A549 (cell line): ENCODE results near the gene AMACR. TPM values are rescaled to one million over a fixed set of nuclear protein-coding genes. Genes with fewer than 3 reads are reported as not detected.

ENCODE experiments used
- ATAC-seq, 2 experiments: fragments of 200-7000 bp in 1 of 2; fragments of >200 bp in 1 of 2; cut with Nextera tagmentation in 1 of 2; cut with Tn5 transposase in 1 of 2; 3 replicates each; pipeline versions ENCODE4 v1.8.0 to v1.9.1; 2018 to 2020; ENCODE audit warnings: mild to moderate bottlenecking in 1 of 2, moderate library complexity in 1 of 2
- CTCF ChIA-PET: fragments of 300-600 bp; sonication (Branson Sonifier 250); formaldehyde crosslinking; extraction: SDS; loops from one replicate; lab custom pipeline; 2021; ENCODE audit warnings: antibody characterized with exemption, inconsistent platforms; lab: Yijun Ruan, JAX
- POLR2A ChIA-PET: fragments of 350-600 bp; formaldehyde crosslinking; extraction: SDS; loops from one replicate; lab custom pipeline; 2021; ENCODE audit warnings: antibody characterized with exemption, inconsistent platforms; lab: Yijun Ruan, JAX
- DNase-seq, 2 experiments: peaks; one replicate each; pipeline versions ENCODE4 v3.0.0 to v3.0.0-alpha.2; 2011 to 2016; ENCODE audit warnings: low read depth in 1 of 2, low spot score in 1 of 2
- FAIRE-seq: peaks from 2 replicates; lab custom pipeline; 2011; peaks lifted over from hg19 to GRCh38; lab: Jason Lieb, UNC
- H3K27ac ChIP-seq, 2 experiments: fragments of >200 bp; sonication (Bioruptor Twin); formaldehyde crosslinking; 3 replicates each; pipeline ENCODE4 v1.5.1; 2016 to 2017
- H3K4me1 ChIP-seq: fragments of >200 bp; sonication (Bioruptor Twin); formaldehyde crosslinking; 3 replicates; pipeline ENCODE4 v1.6.1; 2016
- H3K4me2 ChIP-seq: fragments of >200 bp; sonication (Bioruptor Twin); formaldehyde crosslinking; 3 replicates; pipeline ENCODE4 v1.6.1; 2016
- H3K4me3 ChIP-seq: fragments of >200 bp; sonication (Bioruptor Twin); formaldehyde crosslinking; 3 replicates; pipeline ENCODE4 v1.5.1; 2016
- H3K9me3 ChIP-seq: fragments of >200 bp; sonication (Bioruptor Twin); formaldehyde crosslinking; 3 replicates; pipeline ENCODE4 v1.6.1; 2016
- ATOH8 ChIP-seq: fragments of 250-450 bp; sonication (Bioruptor Pico); IDR thresholded peaks from 2 replicates; pipeline ENCODE4 v1.5.0; 2020; ENCODE audit warnings: low read depth, mild to moderate bottlenecking, moderate library complexity
- BCL3 ChIP-seq: fragments of >200 bp; sonication (Bioruptor Twin); formaldehyde crosslinking; IDR thresholded peaks from 3 replicates; pipeline ENCODE4 v1.6.1; 2016
- CTCF ChIP-seq: fragments of >200 bp; sonication (Bioruptor Twin); formaldehyde crosslinking; IDR thresholded peaks from 3 replicates; pipeline ENCODE4 v1.5.1; 2016
- ELK1 ChIP-seq: fragments of 150-350 bp; IDR thresholded peaks from 2 replicates; pipeline ENCODE4 v1.6.1; 2014; ENCODE audit warnings: low read depth, mild to moderate bottlenecking, low read length
- FOSL2 ChIP-seq, 2 experiments: fragments of 450-650 bp in 1 of 2; fragments of >200 bp in 1 of 2; sonication (Bioruptor Twin) in 1 of 2; formaldehyde crosslinking; IDR thresholded peaks; 2 replicates each; pipeline versions ENCODE4 v1.5.0 to v1.6.1; 2016 to 2020; ENCODE audit warnings: mild to moderate bottlenecking in 1 of 2, moderate library complexity in 1 of 2
- GATA3 ChIP-seq: IDR thresholded peaks from 2 replicates; pipeline ENCODE4 v1.6.1; 2012; ENCODE audit warnings: borderline replicate concordance
- HOXA7 ChIP-seq: fragments of 250-450 bp; sonication (Bioruptor Pico); IDR thresholded peaks from 2 replicates; pipeline ENCODE4 v1.5.0; 2020; ENCODE audit warnings: mild to moderate bottlenecking, moderate library complexity
- JUNB ChIP-seq: fragments of >200 bp; sonication (Bioruptor Twin); formaldehyde crosslinking; IDR thresholded peaks from 2 replicates; pipeline ENCODE4 v1.6.1; 2016
- MAX ChIP-seq: IDR thresholded peaks from 2 replicates; pipeline ENCODE4 v1.6.1; 2012
- NFE2L2 ChIP-seq: fragments of 150-350 bp; conservative IDR thresholded peaks from 2 replicates; pipeline ENCODE4 v1.6.1; 2014; ENCODE audit warnings: low read length
- POLR2AphosphoS2 ChIP-seq: conservative IDR thresholded peaks from 2 replicates; pipeline ENCODE4 v1.6.1; 2012; ENCODE audit warnings: low read length, improper control_type of control experiment, inconsistent platforms
- RCOR1 ChIP-seq: fragments of 150-350 bp; IDR thresholded peaks from 2 replicates; pipeline ENCODE4 v1.6.1; 2014; ENCODE audit warnings: antibody characterized with exemption, low read length, low read depth
- RFX5 ChIP-seq: fragments of 450-650 bp; IDR thresholded peaks from 2 replicates; pipeline ENCODE4 v1.7.1; 2014; ENCODE audit warnings: antibody characterized with exemption, mild to moderate bottlenecking, moderate library complexity
- TP53 ChIP-seq: fragments of 250-450 bp; sonication (Bioruptor Pico); IDR thresholded peaks from 2 replicates; pipeline ENCODE4 v1.5.0; 2021; ENCODE audit warnings: mild to moderate bottlenecking, moderate library complexity
- ZFP36 ChIP-seq: fragments of 450-650 bp; IDR thresholded peaks from 2 replicates; pipeline ENCODE4 v1.6.1; 2014; ENCODE audit warnings: borderline replicate concordance; ENCODE audit not compliant: partially characterized antibody
- WGBS: methylation state at CpG from one replicate; pipeline ENCODE4 v1.1.6; 2017; ENCODE audit errors: missing lambda C conversion rate; 5-methylcytosine and 5-hydroxymethylcytosine counted together
- polyA plus RNA-seq, 4 experiments: library from polyadenylated mRNA; depleted of rRNA in 3 of 4; stranded (reverse); fragments of >200 nt; fragmentation: RNase III in 1 of 4; extraction: RNeasy Plus Mini Kit Qiagen cat#74134 plus additional on column Dnase treatment in 1 of 4; gene quantifications; 2 replicates in 3 of 4; 3 replicates in 1 of 4; pipeline ENCODE4 v1.2.3, GENCODE V29; 2011 to 2017

AMACR gene
- polyA plus RNA-seq, 2 of the 4 experiments (the other 2 are of a cell fraction): 21.1 to 30.1 TPM

GRCh38 chr5:33941090-33941489, 66.8 kb downstream of the AMACR start (continued):
- TF ChIP-seq FOSL2 (IDR thresholded peaks at IDR 0.05) (no peak), FOSL2 (CRISPR knock-in tag; IDR thresholded peaks at IDR 0.05) (no peak), BCL3 (no peak)
- TF ChIP-seq, all 56 proteins: peak for 0

GRCh38 chr5:33939556-33940262, 68.1 kb downstream of the AMACR start:
- no peak for FAIRE-seq

GRCh38 chr5:33938881-33939280, 69.0 kb downstream of the AMACR start:
- no peak for FAIRE-seq
- POLR2A ChIA-PET: no interaction called here

More at GRCh38 chr5:33939556-33940262, 68.1 kb downstream of the AMACR start:
- Histone ChIP-seq H3K4me2 (no peak overlapping the region), H3K27ac (no peak overlapping the region), H3K4me3 (no peak overlapping the region), H3K4me1 (no peaks in the 10 kb centered on the region), H3K9me3 (no peaks in the 10 kb centered on the region)
- ChIA-PET POLR2A (no interaction called here), CTCF (interaction anchor here (1.2 kb wide), 1 partner anchor 27 kb away, joined by 3 read pairs; no protein-coding TSS in a partner anchor)
- no peak for TF ChIP-seq GATA3
- no peak for TF ChIP-seq JUNB
- no peak for TF ChIP-seq RFX5
- no peak for ATAC-seq
- WGBS: 18% methylated on average over 8 of the region's 8 CpGs
- no peak for DNase-seq

GRCh38 chr5:33938507-33938796, 69.4 kb downstream of the AMACR start:
- no peak for TF ChIP-seq MAX
- no peak for TF ChIP-seq POLR2AphosphoS2
- no peak for TF ChIP-seq ATOH8 (CRISPR knock-in tag)
- TF ChIP-seq ZFP36: no peak
- TF ChIP-seq TP53: no peak
- TF ChIP-seq RCOR1: no peak
- no peak for TF ChIP-seq ELK1
- peaks cover 9% of the 10 kb centered on the region; the same call in 2 of the 3 replicates for H3K4me1 ChIP-seq
- no peak overlapping the region for H3K4me2 ChIP-seq
- H3K9me3 ChIP-seq: no peaks in the 10 kb centered on the region
- CTCF ChIA-PET: interaction anchor here (1.2 kb wide), 1 partner anchor 235 kb away, joined by 3 read pairs; no protein-coding TSS in a partner anchor
- H3K4me3 ChIP-seq: no peak overlapping the region
- no peak for ATAC-seq
- H3K27ac ChIP-seq: no peak overlapping the region
- DNase-seq: no peak
- FAIRE-seq: no peak
- WGBS: 44% methylated on average over 14 of the region's 14 CpGs
- POLR2A ChIA-PET: no interaction called here

More at GRCh38 chr5:33938881-33939280, 69.0 kb downstream of the AMACR start:
- Histone ChIP-seq H3K27ac (no peak overlapping the region), H3K9me3 (no peaks in the 10 kb centered on the region), H3K4me3 (no peak overlapping the region), H3K4me1 (peaks cover 7% of the 10 kb centered on the region; the same call in 2 of the 3 replicates), H3K4me2 (no peak overlapping the region)
- 67% methylated on average over 15 of the region's 15 CpGs for WGBS
- DNase-seq: no peak
- CTCF ChIA-PET: interaction anchor here (1.2 kb wide), 1 partner anchor 236 kb away, joined by 3 read pairs; no protein-coding TSS in a partner anchor
- TF ChIP-seq HOXA7 (no peak), NFE2L2 (no peak), CTCF (no peak)
- no peak for ATAC-seq
